HG02884 (cell line): ENCODE measurements around the gene ZNF71.
"Not testable (repeated sequence)": the region's sequence is repeated elsewhere in the genome, so short reads cannot be mapped to it uniquely, and the experiment has no call there.

ENCODE experiments used
- ATAC-seq: cut with Tn5 transposase; IDR thresholded peaks from one replicate; pipeline ENCODE4 v1.9.1; 2021; ENCODE audit warnings: mild to moderate bottlenecking, moderate library complexity; ENCODE audit not compliant: unreplicated experiment

Gene ZNF71

DNA sequence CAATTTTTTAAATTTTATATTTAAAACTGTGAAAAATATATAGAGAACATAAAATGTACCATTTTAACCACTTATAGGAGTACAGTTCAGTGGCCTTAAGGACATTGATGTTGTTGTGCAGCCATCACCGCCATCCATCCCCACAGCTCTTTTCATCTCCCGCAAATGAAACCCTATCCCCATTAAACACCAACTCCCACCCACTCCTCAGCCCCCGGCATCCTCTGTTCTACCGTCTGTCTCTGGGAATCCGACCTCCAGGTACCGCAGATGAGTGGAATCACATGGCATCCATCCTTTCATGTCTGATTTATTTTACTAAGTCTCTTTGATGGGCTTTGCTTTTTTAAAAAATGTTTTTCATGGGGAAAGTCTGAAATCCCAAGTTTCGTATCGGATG is 24.0 kb downstream of the ZNF71 start:
- ATAC-seq = no peak

DNA sequence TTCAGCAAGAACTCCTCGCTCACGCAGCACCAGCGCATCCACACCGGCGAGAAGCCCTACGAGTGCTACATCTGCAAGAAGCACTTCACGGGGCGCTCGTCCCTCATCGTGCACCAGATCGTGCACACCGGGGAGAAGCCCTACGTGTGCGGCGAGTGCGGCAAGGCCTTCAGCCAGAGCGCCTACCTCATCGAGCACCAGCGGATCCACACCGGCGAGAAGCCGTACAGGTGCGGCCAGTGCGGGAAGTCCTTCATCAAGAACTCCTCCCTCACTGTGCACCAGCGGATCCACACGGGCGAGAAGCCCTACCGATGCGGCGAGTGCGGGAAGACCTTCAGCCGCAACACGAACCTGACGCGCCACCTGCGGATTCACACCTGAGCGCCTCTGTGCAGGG is 27.3 kb downstream of the ZNF71 start:
- no peak for ATAC-seq

DNA sequence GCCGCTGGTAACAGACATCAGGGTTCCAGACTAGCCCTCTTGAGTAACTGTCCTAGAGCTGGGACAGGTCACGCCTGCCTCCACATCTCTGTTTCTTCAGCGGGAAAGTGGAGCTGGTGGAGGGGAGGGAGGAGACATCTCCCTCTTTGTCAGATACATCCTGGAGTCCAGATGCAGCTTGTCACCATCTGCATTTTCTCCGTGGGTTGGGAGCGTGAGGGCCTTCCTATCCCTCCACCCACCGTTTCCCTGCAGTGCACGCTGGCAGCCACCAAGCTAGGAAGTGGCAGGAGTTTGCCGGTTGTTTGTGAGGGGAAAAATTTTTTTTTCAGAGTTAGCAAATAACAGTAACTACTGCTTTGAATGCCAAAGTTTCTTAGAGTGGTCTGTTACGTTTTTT is 27.9 kb downstream of the ZNF71 start:
- ATAC-seq = no peak

DNA sequence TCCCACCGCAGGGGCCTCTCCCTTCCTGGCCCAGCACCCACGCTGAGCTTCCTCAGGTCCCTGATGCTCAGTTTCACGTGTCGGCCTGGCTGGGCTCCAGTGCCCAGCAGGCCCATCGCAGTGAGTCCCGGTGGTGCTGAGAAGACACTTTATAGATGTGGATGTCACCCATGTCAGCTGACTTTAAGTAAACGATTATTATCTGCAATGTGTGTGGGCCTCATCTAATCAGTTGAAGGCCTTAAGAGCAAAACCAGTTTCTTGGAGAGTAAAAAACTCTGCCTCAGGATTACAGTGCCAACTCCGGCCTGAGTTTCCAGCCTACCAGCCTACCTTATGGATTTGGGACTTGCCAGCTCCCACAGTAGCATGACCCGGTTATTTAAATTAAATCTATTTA is 30.6 kb downstream of the ZNF71 start:
- no peak for ATAC-seq

DNA sequence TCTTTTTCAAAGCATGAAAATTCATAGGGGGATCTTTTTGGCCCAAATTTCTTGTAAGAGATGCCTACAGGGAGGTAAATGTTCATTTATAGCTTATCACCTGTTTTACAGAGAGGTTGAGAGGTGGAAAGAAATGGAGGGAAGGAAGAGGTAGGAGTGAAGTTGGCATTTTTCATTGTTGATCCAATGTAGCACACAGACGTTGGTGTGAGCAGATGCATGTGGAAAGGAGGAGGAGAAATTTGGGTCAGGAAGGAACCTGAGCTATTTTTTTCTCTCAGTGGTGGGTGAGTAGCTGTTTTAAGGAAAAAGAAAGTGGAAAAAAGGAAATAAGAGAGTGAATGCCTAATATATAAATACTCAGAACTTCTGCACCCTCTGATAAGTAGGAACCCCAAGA is 37.9 kb downstream of the ZNF71 start:
- no peak for ATAC-seq

DNA sequence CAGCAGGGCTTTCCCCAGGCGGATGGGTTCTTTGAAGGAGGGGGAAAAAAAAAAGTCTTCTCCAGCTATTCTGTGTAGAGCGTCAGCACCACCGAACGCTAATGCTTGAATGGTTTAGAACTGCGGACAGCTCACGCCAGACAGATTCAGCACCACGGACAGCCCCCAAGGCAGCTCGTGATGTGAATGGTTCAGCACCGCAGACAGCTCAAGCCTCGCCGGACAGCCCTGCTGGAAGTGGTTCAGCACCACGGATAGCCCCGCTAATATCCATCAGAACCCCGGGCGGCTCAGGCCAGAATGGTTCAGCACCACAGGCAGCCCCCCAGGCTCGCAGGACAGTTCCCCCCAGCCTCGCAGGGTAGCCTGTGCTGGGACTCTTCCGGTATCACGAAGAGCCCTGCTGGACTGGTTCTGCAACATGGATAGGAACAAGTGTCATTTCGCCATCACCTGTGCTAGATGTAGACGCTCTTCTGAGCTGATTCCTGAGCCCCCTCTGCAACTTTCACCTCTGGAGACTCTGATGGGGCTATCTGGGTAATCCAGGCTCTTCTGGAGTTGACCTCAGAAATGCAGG is 43.0 kb downstream of the ZNF71 start:
- ATAC-seq = no peak

DNA sequence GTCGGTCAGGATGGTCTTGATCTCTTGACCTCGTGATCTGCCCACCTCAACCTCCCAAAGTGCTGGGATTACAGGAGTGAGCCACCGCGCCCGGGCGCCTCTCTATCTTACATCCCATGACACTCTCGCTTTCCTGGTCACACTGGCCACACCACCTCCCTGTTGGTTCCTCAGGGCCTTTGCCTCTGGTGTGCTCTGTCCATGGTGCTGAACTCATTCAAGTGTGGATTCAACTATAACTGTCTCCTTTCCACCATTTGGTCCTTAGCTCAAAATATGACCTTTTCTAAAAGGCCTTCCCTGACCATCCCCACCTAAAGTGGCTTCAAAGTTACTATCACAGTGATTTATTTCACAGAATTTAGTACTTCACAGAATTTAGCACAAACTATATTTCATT is 44.1 kb downstream of the ZNF71 start:
- ATAC-seq = no peak

DNA sequence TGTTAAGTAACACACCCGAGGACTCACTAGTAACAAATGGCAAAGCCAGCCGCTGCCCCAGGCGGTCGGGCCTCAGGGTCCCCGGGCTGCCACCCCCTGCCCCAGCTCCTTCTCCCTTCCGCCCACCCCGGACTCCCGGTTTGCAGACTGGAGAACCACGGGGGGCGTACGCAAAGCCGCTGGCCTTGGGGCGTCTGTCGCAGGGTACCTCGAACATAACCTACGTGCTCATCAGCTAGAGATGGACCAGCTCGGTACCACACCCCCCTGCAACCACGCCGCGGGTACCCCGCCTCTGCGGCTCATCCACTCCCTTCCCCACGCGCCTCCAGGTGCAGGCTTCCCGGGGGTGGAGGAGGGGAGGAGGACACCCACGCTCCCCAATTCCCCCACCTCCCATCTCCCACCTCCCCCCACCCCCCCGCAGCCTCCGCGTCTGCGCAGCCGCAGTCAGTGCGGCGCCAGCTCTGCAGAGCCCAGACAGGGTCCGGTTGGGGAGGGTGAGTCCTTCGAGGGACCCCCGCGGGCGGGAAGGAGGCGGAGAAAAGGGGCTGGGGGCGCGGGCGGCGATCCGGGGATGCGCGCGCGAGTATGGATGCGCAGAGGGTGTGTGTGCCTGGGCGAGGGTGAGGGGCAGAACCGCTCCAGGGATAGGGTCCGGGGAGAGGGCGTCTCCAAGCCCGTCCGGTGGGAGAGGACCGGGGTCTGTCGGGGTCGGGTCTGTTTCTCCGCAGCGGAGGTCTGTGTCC is 47.8 kb downstream of the ZNF71 start, which contains the start of gene SMIM17:
Gene SMIM17 (plus strand): TSS at position 449 of the 749 bp plus-strand sequence. CDS start 2,509 bp downstream, outside the sequence.
- ATAC-seq = no peak

DNA sequence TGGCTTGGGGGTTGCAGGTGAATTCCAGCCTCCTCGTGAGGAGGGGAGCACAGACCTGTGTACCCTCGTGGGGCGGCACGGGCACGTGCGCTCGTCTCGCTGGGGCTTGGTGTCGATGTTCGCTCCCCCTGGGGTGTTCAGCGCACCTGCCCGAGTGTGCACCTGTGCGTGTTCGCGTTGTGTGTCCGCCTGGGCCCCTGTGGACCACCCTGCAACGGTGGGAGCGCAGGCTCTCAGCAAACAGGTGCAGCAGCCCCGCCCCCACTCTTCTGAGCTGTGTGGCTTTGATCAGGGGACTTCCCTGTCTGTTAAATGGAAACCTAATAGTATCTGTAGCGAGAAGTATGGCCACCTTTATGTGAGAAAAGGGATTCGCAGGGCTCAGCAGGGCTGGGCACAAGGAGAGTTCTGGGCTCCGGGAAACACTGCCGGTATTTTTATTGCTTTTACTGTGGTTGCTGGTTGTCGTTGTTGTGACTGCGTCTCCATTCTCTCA is 48.4 kb downstream of the ZNF71 start:
- no peak for ATAC-seq

DNA sequence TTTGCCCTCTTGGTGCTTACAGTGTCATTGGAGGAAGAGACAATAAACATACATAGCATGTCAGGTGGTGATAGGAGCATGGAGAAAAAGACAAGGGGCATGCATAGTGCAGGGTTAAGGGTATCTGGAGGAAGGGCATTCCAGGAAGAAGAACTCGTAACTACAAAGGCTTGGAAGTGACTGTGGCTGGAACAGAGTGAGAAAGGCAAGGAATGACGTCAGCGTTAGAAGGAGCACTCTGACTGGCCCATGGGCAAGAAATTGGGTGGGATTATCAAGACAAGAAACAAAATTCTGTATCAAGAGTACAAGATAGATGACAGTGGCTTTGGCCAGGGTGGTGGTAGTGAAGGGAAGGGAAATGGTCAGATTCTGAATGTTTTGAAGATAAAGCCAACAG is 59.0 kb downstream of the ZNF71 start:
- no peak for ATAC-seq

DNA sequence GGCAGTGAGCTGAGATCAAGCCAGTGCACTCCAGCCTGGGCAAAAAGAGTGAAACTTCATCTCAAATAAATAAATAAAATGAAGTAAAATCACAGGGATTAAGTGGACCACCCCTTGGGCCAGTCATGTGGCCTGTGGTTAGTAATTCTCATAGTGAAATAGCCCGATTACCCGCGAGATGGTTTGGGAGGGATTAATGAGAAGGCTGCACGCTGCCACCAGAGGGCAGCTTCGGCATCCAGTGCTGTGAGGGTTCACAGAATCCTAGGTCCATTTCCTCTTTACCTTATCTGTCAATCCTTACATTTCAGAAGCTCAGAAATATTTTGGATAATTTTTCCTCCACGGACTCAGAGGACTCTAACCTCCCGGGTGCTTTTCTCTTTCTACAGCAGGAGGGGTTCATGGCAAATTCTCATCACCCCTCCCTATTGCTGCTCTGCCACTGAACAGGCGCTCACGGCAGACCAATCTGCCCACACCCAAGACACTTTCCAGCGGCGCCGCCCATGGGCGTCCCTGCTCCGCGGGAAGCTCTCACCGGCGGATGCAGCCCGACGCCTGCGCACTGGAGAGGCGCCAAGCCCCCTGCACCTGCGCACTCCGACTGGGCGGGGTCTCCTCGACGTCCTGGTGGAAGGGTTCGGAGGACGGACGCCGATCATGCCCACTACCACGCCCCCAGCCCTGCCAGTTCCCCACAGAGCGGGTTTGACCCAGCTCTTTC is 65.4 kb downstream of the ZNF71 start:
- ATAC-seq = no peak

DNA sequence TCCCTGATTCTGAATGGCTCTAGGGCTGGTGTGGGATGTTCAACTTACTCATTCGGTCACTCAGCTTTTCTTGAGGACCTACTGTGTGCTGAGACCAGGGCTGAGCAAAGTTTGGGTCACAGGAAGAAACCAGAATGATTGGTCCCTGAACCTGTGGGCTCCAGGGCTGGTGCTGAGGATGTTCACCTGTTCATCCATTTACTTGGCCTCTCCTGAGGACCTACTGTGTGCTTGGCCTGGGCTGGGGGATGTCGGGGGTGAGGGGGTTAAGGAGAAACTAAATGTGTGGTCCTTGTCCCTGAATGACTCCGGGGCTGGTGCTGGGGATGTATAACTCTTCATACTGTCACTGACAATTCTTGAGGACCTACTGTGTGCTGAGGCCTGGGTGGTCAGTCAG is 66.1 kb downstream of the ZNF71 start:
- no peak for ATAC-seq

DNA sequence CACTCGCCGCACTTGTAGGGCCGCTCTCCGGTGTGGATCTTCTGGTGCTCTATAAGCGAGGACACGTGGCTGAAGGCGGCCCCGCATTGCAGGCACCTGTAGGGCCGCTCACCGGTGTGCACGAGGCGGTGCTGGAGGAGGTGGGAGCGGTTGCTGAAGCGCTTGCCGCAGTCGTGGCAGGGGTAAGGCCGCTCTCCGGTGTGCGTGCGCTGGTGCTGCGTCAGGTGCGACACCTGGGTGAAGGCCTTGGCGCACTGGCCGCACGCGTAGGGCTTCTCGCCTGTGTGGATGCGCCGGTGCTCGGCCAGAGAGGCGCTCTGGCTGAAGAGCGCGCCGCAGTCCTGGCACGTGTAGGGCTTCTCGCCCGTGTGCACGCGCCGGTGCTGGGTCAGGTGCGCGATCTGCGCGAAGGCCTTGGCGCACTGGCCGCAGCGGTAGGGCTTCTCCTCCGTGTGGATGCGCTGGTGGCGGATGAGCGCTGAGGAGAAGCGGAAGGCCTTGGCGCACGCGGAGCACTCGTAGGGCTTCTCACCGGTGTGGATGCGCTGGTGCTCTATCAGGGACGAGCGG is 68.9 kb downstream of the ZNF71 start:
- ATAC-seq = no peak

DNA sequence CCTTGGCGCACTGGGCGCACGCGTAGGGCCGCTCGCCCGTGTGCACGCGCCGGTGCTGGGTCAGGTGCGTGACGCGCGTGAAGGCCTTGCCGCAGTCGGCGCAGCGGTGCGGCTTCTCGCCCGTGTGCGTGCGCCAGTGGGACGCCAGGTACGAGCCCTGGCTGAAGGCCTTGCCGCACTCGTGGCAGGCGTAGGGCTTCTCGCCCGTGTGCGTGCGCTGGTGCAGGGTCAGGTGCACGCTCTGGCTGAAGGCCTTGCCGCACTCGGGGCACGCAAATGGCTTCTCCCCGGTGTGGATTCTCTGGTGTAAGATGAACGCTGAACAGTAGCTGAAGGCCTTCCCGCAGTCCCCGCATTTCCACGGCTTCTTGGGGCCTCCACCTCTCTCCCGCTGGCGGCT is 69.4 kb downstream of the ZNF71 start:
- ATAC-seq = no peak

DNA sequence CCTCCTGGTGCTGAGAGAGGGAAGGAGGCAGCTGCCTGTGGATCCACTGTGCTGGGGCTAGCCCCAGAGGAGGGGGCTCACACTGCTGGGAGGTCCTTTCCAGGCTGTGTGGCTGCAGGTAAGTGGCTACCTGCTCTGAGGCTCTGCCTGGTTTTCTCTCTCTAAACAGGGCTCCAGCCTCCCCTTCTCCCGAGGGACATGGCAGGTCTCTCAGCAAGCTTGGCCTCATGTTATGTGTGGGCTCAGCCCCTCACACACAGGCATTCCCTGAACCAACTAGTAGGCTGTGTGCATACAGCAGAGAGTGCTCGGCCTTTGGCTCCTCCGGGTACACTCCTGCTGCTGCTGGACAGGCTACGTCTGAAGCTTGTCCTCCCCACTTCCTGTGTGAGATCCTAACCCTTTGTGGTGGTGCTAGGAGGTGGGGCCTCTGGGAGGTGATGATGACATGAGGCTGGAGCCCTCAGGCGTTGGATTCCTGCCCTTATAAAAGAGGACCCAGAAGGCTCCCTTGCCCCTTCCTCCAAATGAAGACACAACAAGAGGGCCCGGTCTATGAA is 72.3 kb downstream of the ZNF71 start:
- ATAC-seq = no peak

DNA sequence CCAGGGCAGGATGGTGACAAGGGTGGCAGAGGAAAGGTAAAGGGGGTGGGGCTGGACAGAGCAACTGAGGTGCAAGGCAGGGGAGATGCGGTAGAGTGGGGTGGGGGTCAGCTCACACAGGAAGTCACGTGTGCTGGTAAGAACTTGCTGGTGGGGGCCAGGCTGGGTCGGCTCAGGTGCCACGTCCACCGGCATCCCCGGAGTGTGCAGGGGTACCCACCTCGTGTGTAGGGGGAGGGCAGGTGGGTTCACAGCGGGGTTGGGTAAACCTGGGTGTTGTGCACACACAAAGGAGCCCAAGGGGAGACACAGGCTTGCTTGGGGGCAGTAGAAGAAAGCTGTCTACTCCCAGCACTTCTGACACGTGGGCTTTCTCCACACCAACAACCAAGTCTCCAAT is 73.6 kb downstream of the ZNF71 start:
- no peak for ATAC-seq

DNA sequence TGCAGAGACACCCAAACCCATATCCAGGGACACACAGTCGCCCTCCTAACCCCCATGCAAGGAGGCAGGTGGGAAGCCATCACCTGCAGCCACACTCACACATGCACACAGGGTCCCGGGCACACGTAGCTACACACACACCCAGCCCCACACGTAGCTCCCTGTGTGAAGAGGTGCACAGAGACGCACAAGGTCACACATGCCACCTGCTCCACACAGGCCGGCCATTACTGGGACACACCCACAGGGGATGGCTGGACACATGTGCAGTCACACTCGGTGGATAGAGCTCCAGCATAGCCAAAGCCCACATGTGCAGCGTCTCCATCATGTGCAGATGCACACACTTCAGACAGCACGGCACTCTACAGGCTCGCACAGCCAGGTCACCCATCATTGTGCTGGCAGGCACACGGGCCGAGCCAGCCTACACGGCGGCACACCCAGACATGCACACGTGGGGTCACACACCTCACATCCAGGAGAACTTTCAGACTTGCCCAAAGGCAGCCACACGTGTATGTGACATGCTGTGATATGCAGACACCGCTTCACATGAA is 75.4 kb downstream of the ZNF71 start:
- ATAC-seq = no peak

DNA sequence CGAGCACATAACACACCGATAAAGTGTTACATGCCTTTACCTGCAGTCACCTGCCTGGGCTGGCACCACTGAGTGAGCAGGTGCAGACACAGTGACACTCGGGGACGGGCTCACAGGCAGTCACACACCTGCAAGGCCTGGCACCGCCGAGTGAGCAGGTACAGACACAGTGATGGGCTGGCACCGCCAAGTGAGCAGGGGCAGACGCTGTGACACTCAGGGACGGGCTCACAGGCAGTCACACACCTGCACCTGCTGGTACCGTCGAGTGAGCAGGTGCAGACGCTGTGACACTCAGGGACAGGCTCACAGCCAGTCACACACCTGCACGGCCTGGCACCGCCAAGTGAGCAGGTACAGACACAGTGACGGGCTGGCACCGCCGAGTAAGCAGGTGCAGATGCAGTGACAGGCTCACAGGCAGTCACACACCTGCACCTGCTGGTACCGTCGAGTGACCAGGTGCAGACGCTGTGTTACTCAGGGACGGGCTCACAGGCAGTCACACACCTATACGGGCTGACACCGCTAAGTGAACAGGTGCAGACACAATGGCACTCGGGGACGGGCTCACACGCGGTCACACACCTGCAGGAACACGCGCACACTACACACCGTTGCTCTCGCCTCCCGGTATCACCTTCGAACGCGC is 76.0 kb downstream of the ZNF71 start:
- ATAC-seq = no peak

DNA sequence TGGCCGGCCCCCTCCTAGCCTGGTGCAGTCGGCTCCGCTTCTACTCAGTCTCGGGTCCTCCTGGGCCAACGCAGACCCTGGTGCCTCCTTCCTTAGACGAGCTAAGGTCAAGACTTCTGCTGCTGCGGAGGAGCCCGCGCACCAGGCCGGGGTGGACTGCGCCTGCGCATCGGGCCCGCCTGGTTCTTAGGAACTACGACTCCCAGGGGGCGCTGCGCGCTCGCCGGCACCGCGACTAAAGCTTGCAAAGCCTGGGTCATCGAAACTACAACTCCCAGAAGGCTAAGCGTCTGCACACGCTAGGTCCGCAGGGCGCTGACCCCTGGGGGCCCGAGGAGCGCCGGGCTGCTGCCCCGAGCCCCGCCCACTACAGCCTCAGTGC is 76.5 kb downstream of the ZNF71 start, which contains the start of gene ZNF835:
Gene ZNF835 (minus strand): TSS at position 145 of the 382 bp plus-strand sequence. CDS start 6,559 bp downstream, outside the sequence.
- ATAC-seq = no peak

DNA sequence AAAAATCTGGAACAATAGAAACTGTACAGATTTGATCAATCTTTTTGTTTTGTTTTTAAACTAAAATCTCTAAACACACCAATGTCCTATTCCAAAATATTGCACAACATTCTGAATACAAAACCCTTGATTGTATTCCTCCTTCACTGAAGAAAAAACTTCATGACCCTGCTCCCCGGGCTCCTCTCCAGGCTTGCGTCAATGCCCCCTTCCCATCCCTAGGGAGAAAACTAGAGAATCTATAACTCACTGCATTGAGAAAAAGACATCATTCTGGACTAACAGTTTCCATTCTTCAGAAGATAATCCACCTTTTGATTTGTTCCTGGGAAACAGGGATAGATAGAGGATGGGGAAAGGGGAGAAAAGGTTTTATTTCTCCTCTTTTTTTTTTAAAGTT is 77.5 kb downstream of the ZNF71 start:
- not testable (repeated sequence) for ATAC-seq
